Cerebellar cortex (tissue), 1 donor: ENCODE data around the gene KDSR.

Experiments used
- DNase-seq: peaks from one replicate; pipeline ENCODE4 v3.0.0-alpha.2; 2015; ENCODE audit warnings: low spot score

The KDSR gene

DNA sequence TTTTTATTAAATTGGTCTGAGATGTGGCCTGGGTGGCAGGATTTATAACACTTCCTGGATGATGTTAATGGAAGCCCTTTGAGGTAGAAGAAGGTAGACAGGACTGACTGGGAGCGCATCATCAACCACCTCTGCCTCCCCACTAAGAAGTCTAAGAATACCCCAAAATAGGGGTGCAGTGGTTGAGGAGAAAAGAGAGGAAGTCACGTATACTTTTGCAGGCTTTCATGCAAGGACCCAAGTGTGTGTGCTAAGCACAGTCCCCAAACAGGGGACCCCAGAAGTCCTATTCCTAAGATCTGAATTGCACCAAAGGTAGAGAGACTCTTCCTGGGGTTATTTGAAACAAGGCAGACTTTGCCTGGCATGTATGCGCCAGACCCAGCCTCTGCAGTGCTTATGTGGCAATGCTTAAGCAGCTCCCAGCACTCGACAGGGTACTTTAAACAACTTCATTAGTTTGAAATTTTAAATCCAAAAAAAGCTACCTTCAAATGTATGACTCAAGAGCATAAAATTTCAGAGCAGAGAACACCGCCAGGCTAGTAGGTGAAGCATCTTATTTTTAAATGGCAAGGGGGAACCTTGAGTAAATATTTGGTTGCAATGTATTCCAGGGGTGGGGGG is 82.7 kb downstream of the KDSR start:
- DNase-seq, result no peak

DNA sequence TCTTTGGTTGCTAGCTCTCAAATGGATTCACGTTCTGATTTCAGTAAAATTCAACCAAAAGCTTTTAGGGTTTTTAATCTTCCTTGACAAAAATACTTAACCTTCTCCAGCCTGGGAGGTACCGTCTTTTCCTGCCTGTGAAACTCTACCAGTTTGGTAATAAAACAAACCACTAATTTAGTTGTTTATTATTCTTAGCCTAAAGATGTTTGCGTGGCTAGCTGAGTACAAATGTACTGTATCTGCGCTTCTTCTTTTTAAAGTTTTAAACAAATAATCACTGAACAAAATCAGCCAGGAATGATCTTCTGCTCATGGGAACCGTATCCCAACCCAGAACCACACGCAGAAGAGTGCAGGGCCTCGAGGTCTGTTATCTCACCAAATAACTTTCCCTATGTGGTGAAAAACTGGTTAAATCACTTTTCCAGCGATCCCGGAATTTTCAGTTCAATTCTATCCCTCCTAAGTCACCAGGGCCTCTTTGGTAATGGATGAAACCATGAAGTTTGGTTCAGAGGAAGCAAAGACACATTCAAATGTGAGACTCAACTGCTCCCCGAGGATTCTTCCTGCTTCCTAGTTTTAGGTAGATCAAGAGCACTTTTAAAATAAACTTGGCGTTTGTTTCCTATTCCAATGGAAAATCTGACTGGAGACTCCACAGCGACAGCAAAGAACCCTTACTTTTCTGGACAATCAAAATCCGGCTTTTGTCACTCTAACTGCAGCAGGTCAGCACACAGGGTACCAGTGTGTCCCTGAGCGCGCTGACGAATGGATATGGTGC is 83.5 kb downstream of the KDSR start:
- DNase-seq, result no peak

DNA sequence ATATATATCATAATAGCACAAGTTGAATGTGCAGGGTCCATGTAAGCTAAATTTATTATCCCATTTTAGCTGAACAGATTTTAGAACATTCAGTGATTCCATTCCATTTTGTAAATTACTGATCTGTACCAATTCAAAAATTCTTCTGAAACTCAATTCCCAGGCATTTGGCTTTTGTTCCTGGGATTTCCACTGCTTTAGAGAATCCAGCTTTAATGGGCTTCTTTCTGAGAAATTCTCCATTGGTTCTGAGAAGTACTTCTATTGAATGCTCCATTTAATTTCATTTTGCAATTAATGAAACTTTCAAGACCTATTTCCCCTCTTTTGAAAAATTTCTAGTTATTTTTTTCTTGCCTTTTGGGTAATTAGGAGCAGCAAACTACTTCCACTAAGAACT is 84.2 kb downstream of the KDSR start:
- no peak for DNase-seq
